Ovary (tissue), 9 donors: Measurements from ENCODE around the gene RNF34. TPM values are rescaled to one million over a fixed set of nuclear protein-coding genes. Genes with fewer than 3 reads are reported as not detected.

Source experiments
- DNase-seq, 5 donors: peaks; one replicate each; pipeline ENCODE4 v3.0.0-alpha.2; 2019 to 2020
- H3K27ac ChIP-seq, 2 donors: fragments of 200-600 bp; one replicate each; pipeline versions ENCODE4 v1.5.1 to v1.8.0; 2019 to 2022
- H3K27me3 ChIP-seq: fragments of 200-600 bp; one replicate; pipeline ENCODE4 v1.8.0; 2022
- H3K36me3 ChIP-seq: fragments of 200-600 bp; sonication (generic); one replicate; pipeline ENCODE4 v1.5.1; 2019
- H3K4me1 ChIP-seq: one replicate; pipeline ENCODE4 v1.8.1; 2013; ENCODE audit warnings: mild to moderate bottlenecking, moderate library complexity; ENCODE audit not compliant: insufficient read depth
- H3K4me3 ChIP-seq: fragments of 200-600 bp; sonication (generic); one replicate; pipeline ENCODE4 v1.5.1; 2017
- H3K9me3 ChIP-seq, 2 donors: fragments of 200-600 bp in 1 of 2; sonication (generic) in 1 of 2; one replicate each; pipeline versions ENCODE4 v1.5.1 to v1.8.1; 2013 to 2019; ENCODE audit warnings: mild to moderate bottlenecking in 1 of 2, moderate library complexity in 1 of 2
- EP300 ChIP-seq: sonication (generic); formaldehyde crosslinking; IDR thresholded peaks from one replicate; pipeline ENCODE4 v1.6.1; 2017; ENCODE audit warnings: antibody characterized with exemption
- POLR2A ChIP-seq: fragments of 450-650 bp; IDR thresholded peaks from one replicate; pipeline ENCODE4 v1.6.1; 2017; ENCODE audit warnings: antibody characterized with exemption, mild to moderate bottlenecking, moderate library complexity
- WGBS, 3 donors: extraction: QIAGEN DNeasy Blood & Tissue Kit in 1 of 3; methylation state at CpG; one replicate each; pipeline versions ENCODE4 v1.1.5 to v1.1.7; 2013 to 2017; 5-methylcytosine and 5-hydroxymethylcytosine counted together
- intact Hi-C, 4 donors: fragments of 100-400 bp; cut with DNase I; formaldehyde crosslinking; loops; one replicate each; pipeline versions ENCODE4 v1.11.0 to v1.15.1; 2022 to 2023
- polyA plus RNA-seq, 2 donors: library from polyadenylated mRNA; stranded (reverse); fragments of 200-250 nt in 1 of 2; fragments of 350-450 nt in 1 of 2; fragmentation: Illumina TruSeq in 1 of 2; extraction: RNeasy Lipid Tissue Mini Kit (QIAGEN cat#74804) in 1 of 2; gene quantifications; one replicate each; pipeline ENCODE4 v1.2.3, GENCODE V29; 2013 to 2014
- total RNA-seq, 7 donors: library from RNA; depleted of rRNA in 2 of 7; stranded (reverse); fragments of >200 nt in 2 of 7; fragmentation: NEBNext Ultra II Directional in 3 of 7; extraction: Animal tissue kit (Norgen Biotek cat#: 25700) in 3 of 7; gene quantifications; one replicate each; pipeline versions ENCODE4 v1.1.0 to v1.2.4, GENCODE V29; 2016 to 2023
- TF ChIP-seq, protein P1 (sequence below), 3 donors: fragments of 450-650 bp in 2 of 3; fragments of 200-600 bp in 1 of 3; IDR thresholded peaks; one replicate each; pipeline versions ENCODE4 v1.5.1 to v1.8.0; 2016 to 2022; ENCODE audit warnings: antibody characterized with exemption in 3 of 3, mild to moderate bottlenecking in 1 of 3
- donor health status: DM: no; HTN: no; CAD: no; lungs with moderate emphysema.
- donor health status: DM: no; HTN: no; CAD: no.
- donor health status: Bipolar disorder and iron deficiency.
- donor health status: DM: yes; HTN: yes; CAD: no.
- donor health status: DM: no; HTN: no; CAD: no.
- donor health status: DM: yes; HTN: yes; CAD: no.

RNF34 gene
- total and polyA plus RNA-seq, 9 donors: 17.3 to 39.8 (median 27.5) TPM

- intact Hi-C loops: no loop called here
- no peak overlapping the region for H3K27ac ChIP-seq
- WGBS, 3 donors: 87 to 94% (median 87%) methylated on average over 18 of the region's 18 CpGs
- H3K27me3 ChIP-seq: no peaks in the 10 kb centered on the region
- TF ChIP-seq, protein P1, sequence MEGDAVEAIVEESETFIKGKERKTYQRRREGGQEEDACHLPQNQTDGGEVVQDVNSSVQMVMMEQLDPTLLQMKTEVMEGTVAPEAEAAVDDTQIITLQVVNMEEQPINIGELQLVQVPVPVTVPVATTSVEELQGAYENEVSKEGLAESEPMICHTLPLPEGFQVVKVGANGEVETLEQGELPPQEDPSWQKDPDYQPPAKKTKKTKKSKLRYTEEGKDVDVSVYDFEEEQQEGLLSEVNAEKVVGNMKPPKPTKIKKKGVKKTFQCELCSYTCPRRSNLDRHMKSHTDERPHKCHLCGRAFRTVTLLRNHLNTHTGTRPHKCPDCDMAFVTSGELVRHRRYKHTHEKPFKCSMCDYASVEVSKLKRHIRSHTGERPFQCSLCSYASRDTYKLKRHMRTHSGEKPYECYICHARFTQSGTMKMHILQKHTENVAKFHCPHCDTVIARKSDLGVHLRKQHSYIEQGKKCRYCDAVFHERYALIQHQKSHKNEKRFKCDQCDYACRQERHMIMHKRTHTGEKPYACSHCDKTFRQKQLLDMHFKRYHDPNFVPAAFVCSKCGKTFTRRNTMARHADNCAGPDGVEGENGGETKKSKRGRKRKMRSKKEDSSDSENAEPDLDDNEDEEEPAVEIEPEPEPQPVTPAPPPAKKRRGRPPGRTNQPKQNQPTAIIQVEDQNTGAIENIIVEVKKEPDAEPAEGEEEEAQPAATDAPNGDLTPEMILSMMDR (IDR thresholded peaks at IDR 0.05): no peak
- no peak for TF ChIP-seq POLR2A
- no peak for TF ChIP-seq EP300
- no peak for DNase-seq
- no peaks in the 10 kb centered on the region for H3K36me3 ChIP-seq
- no peaks in the 10 kb centered on the region for H3K9me3 ChIP-seq
- H3K4me1 ChIP-seq: peaks cover 9% of the 10 kb centered on the region
- H3K4me3 ChIP-seq: no peak overlapping the region
Measured at GRCh38 chr12:121453629-121454028, 53.7 kb downstream of the RNF34 start.

GRCh38 chr12:121454921-121455320, 55.0 kb downstream of the RNF34 start:
- intact Hi-C loops: no loop called here
- Histone ChIP-seq H3K36me3 (no peaks in the 10 kb centered on the region), H3K4me3 (no peak overlapping the region), H3K9me3 (no peaks in the 10 kb centered on the region), H3K27ac (no peak overlapping the region), H3K4me1 (peaks cover 7% of the 10 kb centered on the region), H3K27me3 (no peaks in the 10 kb centered on the region)
- TF ChIP-seq EP300 (no peak), POLR2A (no peak)
- TF ChIP-seq, protein P1 (IDR thresholded peaks at IDR 0.05): no peak
- no peak for DNase-seq
- WGBS, 3 donors: 93 to 94% (median 94%) methylated on average over 6 of the region's 6 CpGs

DNA sequence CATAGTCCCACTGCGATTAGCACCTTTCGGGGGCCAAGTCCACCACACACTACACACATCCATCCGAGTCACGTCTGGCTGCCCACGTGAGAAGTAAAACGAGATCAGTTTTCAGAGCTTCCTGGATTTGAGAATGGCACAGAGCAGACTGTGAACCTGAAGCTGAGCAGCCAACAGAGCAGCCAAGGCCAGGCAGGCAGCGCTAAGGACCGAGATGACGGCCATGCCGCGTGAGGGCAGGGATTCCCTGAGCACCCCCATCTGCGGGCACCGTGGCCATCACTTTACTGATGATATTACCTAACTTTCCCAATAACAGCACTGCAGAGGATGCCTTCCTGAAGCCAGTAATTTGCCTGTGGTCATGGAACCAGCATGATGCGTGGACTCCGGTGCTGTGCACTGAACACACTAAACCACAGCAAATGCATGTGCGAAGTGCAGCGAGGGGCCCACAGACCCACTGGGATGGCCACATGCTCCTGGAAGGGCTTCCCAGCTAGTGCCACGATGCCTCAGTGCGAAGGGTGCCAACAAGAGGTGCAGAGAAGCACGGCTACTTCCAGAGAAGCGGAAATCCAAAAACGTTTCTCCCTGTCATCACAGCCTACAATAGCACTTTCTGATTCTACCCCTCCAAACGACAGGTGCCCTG, 56.0 kb downstream of the RNF34 start:
- Histone ChIP-seq H3K36me3 (no peaks in the 10 kb centered on the region), H3K4me3 (no peak overlapping the region), H3K27ac (no peak overlapping the region), H3K4me1 (peaks cover 7% of the 10 kb centered on the region), H3K27me3 (no peaks in the 10 kb centered on the region), H3K9me3 (no peaks in the 10 kb centered on the region)
- TF ChIP-seq, protein P1 (IDR thresholded peaks at IDR 0.05): no peak
- no peak for TF ChIP-seq EP300
- DNase-seq: no peak
- 89 to 93% (median 90%) methylated on average over 23 of the region's 23 CpGs for WGBS, 3 donors
- intact Hi-C loops: no loop called here

GRCh38 chr12:121456551-121456950, 56.6 kb downstream of the RNF34 start:
- 82 to 88% (median 87%) methylated on average over 8 of the region's 8 CpGs for WGBS, 3 donors
- Histone ChIP-seq H3K9me3 (no peaks in the 10 kb centered on the region), H3K4me1 (peaks cover 7% of the 10 kb centered on the region), H3K4me3 (no peak overlapping the region), H3K27me3 (no peaks in the 10 kb centered on the region), H3K36me3 (no peaks in the 10 kb centered on the region), H3K27ac (no peak overlapping the region)
- intact Hi-C loops: no loop called here
- TF ChIP-seq POLR2A (no peak), EP300 (no peak)
- TF ChIP-seq, protein P1 (IDR thresholded peaks at IDR 0.05): no peak
- no peak for DNase-seq
